ENCODE data around the gene NOTUM.

Gene NOTUM

DNA sequence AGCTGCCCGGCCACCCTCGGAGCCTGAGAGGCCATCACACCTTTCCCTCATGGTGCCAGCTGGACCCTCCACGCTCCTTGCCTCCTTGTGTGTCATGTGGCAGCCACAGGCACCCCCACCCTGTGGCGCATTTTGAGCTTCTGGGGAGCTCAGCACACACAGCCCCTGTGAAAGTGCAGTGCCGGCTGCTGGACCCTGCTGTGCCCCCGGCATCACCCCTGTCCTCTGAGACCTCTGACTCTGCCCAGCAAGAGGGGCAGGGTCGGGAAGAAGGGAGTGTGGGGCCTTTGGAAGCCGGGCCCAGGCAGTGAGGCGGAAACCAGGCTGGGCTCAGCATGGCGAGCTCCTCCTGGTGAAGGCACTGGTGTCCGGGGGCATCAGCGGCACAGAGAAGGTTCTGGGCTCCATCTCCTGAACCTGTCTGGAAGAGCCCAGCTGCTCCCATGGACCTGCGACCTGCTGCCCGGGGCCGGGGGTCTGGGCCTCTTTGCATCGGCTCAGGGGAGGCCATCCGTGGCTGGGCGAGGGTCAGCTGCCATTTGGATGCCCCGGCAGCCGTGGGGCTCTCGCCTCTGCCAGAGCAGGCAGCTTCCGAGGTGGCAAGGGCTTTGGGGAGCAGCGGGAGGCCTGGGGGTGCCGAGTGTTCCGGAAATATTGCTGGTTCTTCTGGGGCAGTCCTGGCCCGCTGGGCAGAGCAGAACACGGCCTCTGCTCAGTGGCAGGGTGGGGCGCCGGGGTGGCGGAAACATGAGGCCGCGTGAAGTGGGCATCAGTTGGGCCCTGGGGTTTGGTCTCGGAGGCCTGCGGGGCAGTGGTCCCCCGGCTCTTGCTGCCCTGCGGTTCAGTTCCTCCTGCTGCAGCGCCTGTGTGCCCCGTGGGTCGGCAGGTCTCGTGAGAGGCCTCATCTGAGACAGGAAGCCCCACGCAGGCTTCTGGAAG, 43.8 kb upstream of the NOTUM start:
- Histone ChIP-seq H3K9ac (ENCODE audit: low read depth, low read length, poor library complexity) (peak overlapping the region; percentile 21), H2AFZ (ENCODE audit: low read length) (no peak overlapping the region), H3K9me3 (replicated peaks in 1 of 2; ENCODE audit: control insufficient read depth in 2 of 2, insufficient read depth in 1 of 2, low read depth in 1 of 2, low read length in 2 of 2) (no peaks in the 10 kb centered on the region), H4K8ac (ENCODE audit: low read depth, low read length) (no peak overlapping the region), H3K27ac (replicated peaks; ENCODE audit: low read length) (no peak overlapping the region), H2AK5ac (ENCODE audit: low read depth, low read length) (no peak overlapping the region), H3K79me1 (ENCODE audit: low read depth, low read length) (peaks cover 14% of the 10 kb centered on the region), H3K23ac (ENCODE audit: low read depth, low read length, poor library complexity) (no peak overlapping the region), H2BK5ac (ENCODE audit: low read length) (peak overlapping the region; percentile 13), H3K4me1 (ENCODE audit: control insufficient read depth in 2 of 2, insufficient read depth in 1 of 2, low read depth in 1 of 2, low read length in 2 of 2) (peaks cover 5 to 13% of the 10 kb centered on the region in 2 donors), H2BK12ac (ENCODE audit: low read length) (no peak overlapping the region), H2BK120ac (ENCODE audit: low read depth, low read length) (no peak overlapping the region), H2BK15ac (ENCODE audit: low read length) (no peak overlapping the region), H3K27me3 (ENCODE audit: control insufficient read depth in 3 of 3, insufficient read depth in 3 of 3, low read depth in 1 of 3, low read length in 3 of 3) (no peaks in the 10 kb centered on the region), H3K4me2 (ENCODE audit: insufficient read depth, low read length, poor library complexity, severe bottlenecking) (no peak overlapping the region), H3K18ac (ENCODE audit: low read length) (no peak overlapping the region), H3K14ac (ENCODE audit: low read length) (peak overlapping the region; percentile 38), H4K91ac (ENCODE audit: low read depth, low read length, poor library complexity) (no peak overlapping the region), H3K4me3 (ENCODE audit: low read length in 2 of 2) (no peak overlapping the region), H3K36me3 (replicated peaks in 1 of 2; ENCODE audit: control insufficient read depth in 2 of 2, insufficient read depth in 2 of 2, low read length in 2 of 2) (no peaks in the 10 kb centered on the region), H3K4ac (ENCODE audit: low read length) (no peak overlapping the region)
- WGBS, 2 donors (ENCODE audit: extremely low coverage in 2 of 2, insufficient read length in 2 of 2, insufficient replicate concordance in 1 of 2): no CpG with 5 or more reads among the region's 41 CpGs
- DNase-seq (ENCODE audit: low spot score): no peak

DNA sequence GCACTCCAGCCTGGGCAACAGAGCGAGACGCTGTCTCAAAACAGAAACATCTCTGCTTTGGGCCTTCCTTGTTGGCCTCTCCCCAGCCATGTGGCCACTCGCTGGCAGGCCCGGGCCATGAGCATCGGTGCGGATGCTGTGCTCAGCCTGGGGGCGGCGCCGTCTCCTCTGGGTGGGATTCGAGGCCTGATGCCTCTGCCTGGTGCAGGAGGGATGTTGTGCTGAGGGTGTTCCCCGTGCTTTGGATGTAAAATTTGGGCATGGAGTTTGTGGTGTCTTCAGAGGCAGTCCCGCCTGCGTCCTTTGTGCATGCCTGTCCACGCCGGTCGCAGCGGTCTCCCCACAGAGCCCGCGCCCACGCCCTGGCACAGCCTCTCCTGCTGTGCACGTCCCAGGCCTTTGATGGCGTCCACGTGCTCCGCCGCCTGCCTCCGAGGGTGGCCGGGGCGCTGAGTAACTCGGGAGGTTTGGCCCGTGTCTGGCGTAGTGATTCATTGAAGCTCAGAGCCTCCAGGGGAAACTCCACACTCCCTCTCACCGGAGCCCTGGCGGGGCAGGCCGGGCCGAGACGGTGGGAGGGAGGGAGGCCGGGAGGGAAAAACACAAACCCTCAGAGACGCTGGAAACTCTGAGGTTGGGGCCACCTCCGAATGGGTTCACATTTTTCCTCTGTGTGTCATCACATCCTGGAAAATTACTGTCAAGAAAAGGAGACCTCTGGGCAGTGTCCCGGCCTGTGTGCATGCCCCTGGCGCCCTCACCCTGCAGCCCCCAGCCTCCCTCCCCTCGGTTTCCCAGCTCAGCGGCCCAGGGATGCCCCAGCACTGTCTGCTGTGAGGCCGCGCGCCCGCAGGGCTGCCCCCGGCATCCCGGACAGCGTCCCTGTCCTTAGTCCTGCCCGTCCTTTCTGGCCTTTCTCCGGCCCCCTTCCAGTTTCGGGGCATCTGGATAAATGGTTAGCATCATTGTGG, 42.7 kb upstream of the NOTUM start:
- DNase-seq (ENCODE audit: low spot score): no peak
- Histone ChIP-seq H3K23ac (ENCODE audit: low read depth, low read length, poor library complexity) (peak overlapping the region; percentile 49), H3K79me1 (ENCODE audit: low read depth, low read length) (peaks cover 14% of the 10 kb centered on the region), H3K9ac (ENCODE audit: low read depth, low read length, poor library complexity) (peak overlapping the region; percentile 73), H2BK5ac (ENCODE audit: low read length) (no peak overlapping the region), H3K27ac (replicated peaks; ENCODE audit: low read length) (peak overlapping the region; percentile 35), H2AFZ (ENCODE audit: low read length) (peak overlapping the region; percentile 70), H4K8ac (ENCODE audit: low read depth, low read length) (no peak overlapping the region), H3K4ac (ENCODE audit: low read length) (no peak overlapping the region), H4K91ac (ENCODE audit: low read depth, low read length, poor library complexity) (no peak overlapping the region), H3K14ac (ENCODE audit: low read length) (no peak overlapping the region), H3K4me1 (ENCODE audit: control insufficient read depth in 2 of 2, insufficient read depth in 1 of 2, low read depth in 1 of 2, low read length in 2 of 2) (peaks cover 5 to 13% of the 10 kb centered on the region in 2 donors), H2BK120ac (ENCODE audit: low read depth, low read length) (no peak overlapping the region), H3K27me3 (ENCODE audit: control insufficient read depth in 3 of 3, insufficient read depth in 3 of 3, low read depth in 1 of 3, low read length in 3 of 3) (no peaks in the 10 kb centered on the region), H3K9me3 (replicated peaks in 1 of 2; ENCODE audit: control insufficient read depth in 2 of 2, insufficient read depth in 1 of 2, low read depth in 1 of 2, low read length in 2 of 2) (no peaks in the 10 kb centered on the region), H2AK5ac (ENCODE audit: low read depth, low read length) (no peak overlapping the region), H2BK12ac (ENCODE audit: low read length) (no peak overlapping the region), H3K36me3 (replicated peaks in 1 of 2; ENCODE audit: control insufficient read depth in 2 of 2, insufficient read depth in 2 of 2, low read length in 2 of 2) (no peaks in the 10 kb centered on the region), H3K18ac (ENCODE audit: low read length) (peak overlapping the region; percentile 60), H2BK15ac (ENCODE audit: low read length) (no peak overlapping the region), H3K4me2 (ENCODE audit: insufficient read depth, low read length, poor library complexity, severe bottlenecking) (no peak overlapping the region), H3K4me3 (ENCODE audit: low read length in 2 of 2) (no peak overlapping the region)
- WGBS, 2 donors (ENCODE audit: extremely low coverage in 2 of 2, insufficient read length in 2 of 2, insufficient replicate concordance in 1 of 2): no CpG with 5 or more reads among the region's 53 CpGs

DNA sequence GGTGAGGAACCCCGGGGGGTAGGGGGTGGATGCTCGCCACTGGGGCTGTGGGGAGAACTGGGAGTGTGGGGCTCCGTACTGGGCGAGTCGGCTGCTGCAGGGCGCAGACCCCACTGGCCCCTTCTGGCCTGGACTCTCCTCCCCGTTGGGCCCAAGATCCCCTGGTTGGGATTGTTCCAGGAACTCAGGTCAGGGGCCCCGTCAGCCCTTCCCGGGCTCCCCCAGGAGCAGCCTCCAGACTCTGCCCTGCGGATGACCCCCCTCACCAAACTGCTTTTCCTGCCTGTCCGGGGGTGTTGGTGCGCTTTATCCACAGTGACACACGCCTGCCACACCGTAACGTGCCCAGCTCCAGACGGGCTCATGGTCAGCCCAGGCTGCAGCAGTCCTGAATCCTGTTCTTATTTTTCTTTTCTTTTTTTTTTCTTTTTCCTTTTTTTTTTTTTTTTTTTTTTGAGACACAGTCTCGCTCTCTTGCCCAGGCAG, 40.6 kb upstream of the NOTUM start:
- Histone ChIP-seq H3K18ac (ENCODE audit: low read length) (peak overlapping the region; percentile 48), H3K27ac (replicated peaks; ENCODE audit: low read length) (no peak overlapping the region), H2BK12ac (ENCODE audit: low read length) (no peak overlapping the region), H3K79me1 (ENCODE audit: low read depth, low read length) (peaks cover 14% of the 10 kb centered on the region), H3K4me1 (ENCODE audit: control insufficient read depth in 2 of 2, insufficient read depth in 1 of 2, low read depth in 1 of 2, low read length in 2 of 2) (peaks cover 5 to 13% of the 10 kb centered on the region in 2 donors), H3K4me3 (ENCODE audit: low read length in 2 of 2) (no peak overlapping the region), H2BK120ac (ENCODE audit: low read depth, low read length) (no peak overlapping the region), H3K9ac (ENCODE audit: low read depth, low read length, poor library complexity) (no peak overlapping the region), H3K4ac (ENCODE audit: low read length) (no peak overlapping the region), H3K27me3 (ENCODE audit: control insufficient read depth in 3 of 3, insufficient read depth in 3 of 3, low read depth in 1 of 3, low read length in 3 of 3) (no peaks in the 10 kb centered on the region), H3K23ac (ENCODE audit: low read depth, low read length, poor library complexity) (no peak overlapping the region), H2BK15ac (ENCODE audit: low read length) (no peak overlapping the region), H2AFZ (ENCODE audit: low read length) (no peak overlapping the region), H4K8ac (ENCODE audit: low read depth, low read length) (no peak overlapping the region), H3K9me3 (replicated peaks in 1 of 2; ENCODE audit: control insufficient read depth in 2 of 2, insufficient read depth in 1 of 2, low read depth in 1 of 2, low read length in 2 of 2) (no peaks in the 10 kb centered on the region), H3K4me2 (ENCODE audit: insufficient read depth, low read length, poor library complexity, severe bottlenecking) (no peak overlapping the region), H2BK5ac (ENCODE audit: low read length) (no peak overlapping the region), H3K36me3 (replicated peaks in 1 of 2; ENCODE audit: control insufficient read depth in 2 of 2, insufficient read depth in 2 of 2, low read length in 2 of 2) (peaks cover 0 to 5% of the 10 kb centered on the region in 2 donors), H2AK5ac (ENCODE audit: low read depth, low read length) (no peak overlapping the region), H4K91ac (ENCODE audit: low read depth, low read length, poor library complexity) (no peak overlapping the region), H3K14ac (ENCODE audit: low read length) (peak overlapping the region; percentile 8)
- DNase-seq (ENCODE audit: low spot score): no peak
- WGBS, 2 donors (ENCODE audit: extremely low coverage in 2 of 2, insufficient read length in 2 of 2, insufficient replicate concordance in 1 of 2): no CpG with 5 or more reads among the region's 17 CpGs
